Suprapubic skin (tissue), 4 donors: ENCODE results near the gene POU2AF1. TPM values are rescaled to one million over a fixed set of nuclear protein-coding genes. Genes with fewer than 3 reads are reported as not detected.

Experiments
- DNase-seq, 2 donors: peaks; one replicate each; pipeline ENCODE4 v3.0.0-alpha.2; 2019; ENCODE audit warnings: low spot score in 2 of 2
- H3K27ac ChIP-seq: fragments of 200-600 bp; sonication (generic); one replicate; pipeline ENCODE4 v1.5.1; 2019
- H3K27me3 ChIP-seq: fragments of 200-600 bp; sonication (generic); one replicate; pipeline ENCODE4 v1.5.1; 2019
- H3K36me3 ChIP-seq: fragments of 200-600 bp; sonication (generic); one replicate; pipeline ENCODE4 v1.5.1; 2019
- H3K4me1 ChIP-seq: fragments of 200-600 bp; sonication (generic); one replicate; pipeline ENCODE4 v1.5.1; 2019
- H3K4me3 ChIP-seq: fragments of 200-600 bp; sonication (generic); one replicate; pipeline ENCODE4 v1.5.1; 2019; ENCODE audit warnings: mild to moderate bottlenecking
- H3K9me3 ChIP-seq: fragments of 200-600 bp; sonication (generic); one replicate; pipeline ENCODE4 v1.5.1; 2019
- EP300 ChIP-seq: sonication (generic); formaldehyde crosslinking; IDR thresholded peaks from one replicate; pipeline ENCODE4 v1.6.1; 2017; ENCODE audit warnings: antibody characterized with exemption
- POLR2A ChIP-seq, 2 donors: fragments of 450-650 bp; IDR thresholded peaks; one replicate each; pipeline ENCODE4 v1.6.1; 2017; ENCODE audit warnings: antibody characterized with exemption in 2 of 2, mild to moderate bottlenecking in 2 of 2, moderate library complexity in 2 of 2
- POLR2AphosphoS5 ChIP-seq, 3 donors: sonication (generic); formaldehyde crosslinking; IDR thresholded peaks; one replicate each; pipeline ENCODE4 v1.6.1; 2017; ENCODE audit warnings: antibody characterized with exemption in 3 of 3
- WGBS: methylation state at CpG from one replicate; pipeline ENCODE4 v1.1.5; 2018; 5-methylcytosine and 5-hydroxymethylcytosine counted together
- total RNA-seq, 4 donors: library from RNA; depleted of rRNA; stranded (reverse); fragments of >200 nt; gene quantifications; one replicate each; pipeline ENCODE4 v1.1.0, GENCODE V29; 2016
- TF ChIP-seq, protein P1 (sequence below), 2 donors: fragments of 200-600 bp in 1 of 2; fragments of 450-650 bp in 1 of 2; sonication (generic) in 1 of 2; IDR thresholded peaks; one replicate each; pipeline ENCODE4 v1.5.1; 2016 to 2019; ENCODE audit warnings: antibody characterized with exemption in 2 of 2, mild to moderate bottlenecking in 1 of 2, moderate library complexity in 1 of 2

Gene POU2AF1
- total RNA-seq, 4 donors from 2014 or later, result not detected

DNA sequence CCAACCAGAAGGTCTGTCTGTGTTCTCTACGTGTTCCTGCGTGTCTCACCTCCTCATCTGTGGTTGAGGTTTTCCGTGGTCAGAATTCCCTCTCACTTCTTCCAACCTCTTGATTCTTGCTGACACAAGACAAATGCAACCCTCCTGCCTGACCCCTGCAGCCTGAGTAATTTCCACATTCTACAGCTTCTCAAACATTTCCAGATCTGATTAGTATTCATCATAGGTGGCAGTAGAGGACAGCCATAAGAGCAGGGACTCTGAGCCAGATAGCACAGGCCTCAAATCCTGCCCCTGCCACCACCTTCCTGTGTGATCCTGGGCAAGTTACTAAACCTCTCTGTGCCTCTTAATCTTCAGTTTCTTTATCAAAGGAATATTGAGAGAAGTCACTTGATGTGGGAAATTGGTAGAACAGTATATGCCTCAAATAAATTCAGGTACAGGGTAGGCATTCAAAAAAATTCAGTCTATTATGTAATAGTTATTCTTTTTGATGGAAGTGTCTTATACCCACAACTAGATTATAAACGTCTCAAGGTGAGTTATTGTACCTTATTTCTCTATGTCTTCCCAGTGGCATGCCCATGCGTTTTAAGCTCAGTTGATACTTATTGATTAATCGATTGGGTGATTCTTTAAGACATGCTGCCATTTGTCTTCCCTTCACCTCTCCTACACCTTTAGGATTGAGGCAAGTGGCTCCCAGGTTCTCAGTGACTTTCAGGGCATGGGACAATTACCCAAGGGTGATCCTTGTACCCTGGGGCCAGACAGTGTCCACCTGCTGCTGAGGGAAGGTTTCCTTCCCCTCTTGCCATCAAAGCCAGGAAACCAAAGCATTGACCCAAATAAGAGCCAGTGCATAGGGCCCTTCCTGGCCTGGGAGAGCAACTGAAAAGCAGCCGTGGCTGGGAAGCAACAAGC is 19.6 kb downstream of the POU2AF1 start:
- TF ChIP-seq, protein P1, sequence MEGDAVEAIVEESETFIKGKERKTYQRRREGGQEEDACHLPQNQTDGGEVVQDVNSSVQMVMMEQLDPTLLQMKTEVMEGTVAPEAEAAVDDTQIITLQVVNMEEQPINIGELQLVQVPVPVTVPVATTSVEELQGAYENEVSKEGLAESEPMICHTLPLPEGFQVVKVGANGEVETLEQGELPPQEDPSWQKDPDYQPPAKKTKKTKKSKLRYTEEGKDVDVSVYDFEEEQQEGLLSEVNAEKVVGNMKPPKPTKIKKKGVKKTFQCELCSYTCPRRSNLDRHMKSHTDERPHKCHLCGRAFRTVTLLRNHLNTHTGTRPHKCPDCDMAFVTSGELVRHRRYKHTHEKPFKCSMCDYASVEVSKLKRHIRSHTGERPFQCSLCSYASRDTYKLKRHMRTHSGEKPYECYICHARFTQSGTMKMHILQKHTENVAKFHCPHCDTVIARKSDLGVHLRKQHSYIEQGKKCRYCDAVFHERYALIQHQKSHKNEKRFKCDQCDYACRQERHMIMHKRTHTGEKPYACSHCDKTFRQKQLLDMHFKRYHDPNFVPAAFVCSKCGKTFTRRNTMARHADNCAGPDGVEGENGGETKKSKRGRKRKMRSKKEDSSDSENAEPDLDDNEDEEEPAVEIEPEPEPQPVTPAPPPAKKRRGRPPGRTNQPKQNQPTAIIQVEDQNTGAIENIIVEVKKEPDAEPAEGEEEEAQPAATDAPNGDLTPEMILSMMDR (IDR thresholded peaks at IDR 0.05), result no peak
- TF ChIP-seq POLR2A (IDR thresholded peaks at IDR 0.05), result no peak
- no peak for TF ChIP-seq POLR2AphosphoS5 (IDR thresholded peaks at IDR 0.05)
- no peak for TF ChIP-seq EP300
- no peaks in the 10 kb centered on the region for H3K36me3 ChIP-seq
- no peak for DNase-seq
- no peaks in the 10 kb centered on the region for H3K9me3 ChIP-seq
- WGBS, result 87% methylated on average over 7 of the region's 7 CpGs
- H3K4me3 ChIP-seq, result no peak overlapping the region
- H3K27me3 ChIP-seq, result no peaks in the 10 kb centered on the region
- H3K27ac ChIP-seq, result no peak overlapping the region
- H3K4me1 ChIP-seq, result peaks cover 4% of the 10 kb centered on the region

DNA sequence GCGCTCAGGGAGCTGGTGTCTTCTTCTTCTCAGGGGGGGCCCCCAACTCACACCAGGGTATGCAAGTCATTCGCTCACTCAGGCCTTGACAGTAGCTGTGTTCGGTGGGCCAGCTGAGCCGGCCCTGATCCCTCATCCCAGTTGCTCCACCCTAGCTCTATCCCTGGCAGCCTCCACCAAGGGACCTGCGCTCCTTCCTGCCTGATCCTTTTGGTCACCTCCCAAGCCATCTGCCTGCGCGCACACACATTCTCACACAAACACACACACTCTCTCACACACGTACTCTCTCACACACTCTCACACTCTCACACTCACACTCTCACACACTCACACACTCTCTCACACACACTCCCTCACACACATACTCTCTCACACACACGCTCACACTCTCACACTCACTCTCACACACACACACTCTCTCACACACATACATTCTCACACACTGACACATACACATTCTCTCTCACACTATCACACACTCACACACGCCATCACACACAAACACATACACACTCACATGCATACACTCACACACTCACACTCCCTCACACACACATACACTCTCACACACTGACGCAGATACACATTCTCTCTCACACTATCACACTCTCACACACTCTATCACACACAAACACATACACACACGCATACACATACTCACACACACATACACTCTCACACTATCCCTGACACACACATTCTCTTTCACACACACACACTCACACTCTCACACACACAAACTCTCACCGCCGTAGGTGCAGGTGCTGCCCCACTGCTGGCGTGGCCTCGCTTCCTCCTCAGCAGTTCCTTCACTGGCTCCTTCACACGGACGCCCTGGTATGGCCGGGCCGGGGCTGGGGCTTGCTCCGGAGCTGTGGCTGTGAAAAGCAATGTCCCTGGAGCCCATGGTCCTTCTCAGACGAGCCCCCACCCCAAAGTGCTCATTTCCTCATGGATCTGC is 20.8 kb downstream of the POU2AF1 start:
- TF ChIP-seq, protein P1 (IDR thresholded peaks at IDR 0.05), result no peak
- TF ChIP-seq EP300 (no peak), POLR2AphosphoS5 (IDR thresholded peaks at IDR 0.05) (no peak), POLR2A (IDR thresholded peaks at IDR 0.05) (no peak)
- H3K4me1 ChIP-seq, result peaks cover 7% of the 10 kb centered on the region
- no peaks in the 10 kb centered on the region for H3K9me3 ChIP-seq
- no peak overlapping the region for H3K27ac ChIP-seq
- 91% methylated on average over 21 of the region's 22 CpGs for WGBS
- no peak for DNase-seq
- H3K36me3 ChIP-seq, result no peaks in the 10 kb centered on the region
- no peak overlapping the region for H3K4me3 ChIP-seq
- no peaks in the 10 kb centered on the region for H3K27me3 ChIP-seq

DNA sequence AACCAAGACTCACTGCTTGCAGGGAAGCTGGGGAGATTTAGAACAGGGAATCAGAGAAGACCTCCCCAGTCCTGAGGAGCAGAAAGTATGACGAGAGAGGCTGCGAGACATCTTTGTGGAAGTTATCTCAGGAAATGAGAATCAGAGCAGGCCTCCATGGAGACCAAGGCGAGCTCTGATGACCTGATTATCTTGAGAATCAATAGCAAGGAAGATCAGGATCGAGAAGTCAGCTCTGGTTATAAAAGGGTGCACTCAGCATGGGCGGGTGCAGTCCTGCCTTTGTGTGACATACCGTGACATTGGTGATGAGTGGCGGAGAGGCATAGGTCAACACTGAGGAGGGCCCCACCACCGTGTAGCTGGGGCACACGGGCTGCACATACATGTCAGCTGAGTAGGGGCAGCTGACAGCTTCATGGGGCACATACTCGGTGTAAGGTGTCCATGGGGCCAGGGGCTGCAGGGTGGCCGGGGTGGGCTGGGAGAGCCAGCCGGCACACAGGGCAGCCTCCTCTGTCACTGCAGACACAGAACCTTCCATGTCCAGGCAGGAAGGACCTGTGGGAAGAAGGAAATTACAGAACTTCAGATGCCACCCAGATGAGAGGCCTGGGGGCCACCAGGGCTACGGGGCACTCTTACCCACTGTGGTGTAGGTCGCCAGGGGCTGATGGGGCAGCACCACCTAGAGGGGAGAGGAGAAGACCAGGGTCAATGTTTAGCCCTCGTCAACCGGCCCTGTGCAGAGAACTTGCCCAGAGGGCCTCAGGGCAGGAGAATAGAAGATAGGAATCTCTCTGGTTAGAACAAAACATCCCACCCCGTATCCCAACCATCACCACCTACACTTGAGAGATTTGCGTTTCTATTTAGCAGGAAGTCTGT is 21.7 kb downstream of the POU2AF1 start:
- no peak for DNase-seq
- 80% methylated on average over 16 of the region's 18 CpGs for WGBS

DNA sequence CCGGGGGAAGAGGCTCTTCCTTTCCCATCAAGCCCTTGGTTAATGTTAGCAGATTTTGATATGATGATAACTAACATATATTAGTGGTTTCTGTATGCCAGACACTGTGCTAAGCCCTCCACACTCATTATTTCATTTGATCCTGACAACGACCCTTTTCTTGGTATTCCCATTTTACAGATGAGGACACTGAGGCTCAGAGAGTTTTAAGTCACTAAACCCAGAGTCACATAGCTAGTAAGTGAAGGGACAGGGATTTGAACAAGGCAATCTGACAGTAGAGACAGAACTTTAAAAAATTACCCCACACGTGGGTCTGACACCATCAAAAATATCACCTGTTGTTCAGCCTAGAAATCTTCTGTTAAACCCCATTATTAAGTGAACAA is 22.4 kb downstream of the POU2AF1 start:
- TF ChIP-seq POLR2AphosphoS5 (IDR thresholded peaks at IDR 0.05), result no peak
- TF ChIP-seq POLR2A (IDR thresholded peaks at IDR 0.05), result no peak
- TF ChIP-seq, protein P1 (IDR thresholded peaks at IDR 0.05), result no peak
- TF ChIP-seq EP300, result no peak
- Histone ChIP-seq H3K4me3 (no peak overlapping the region), H3K36me3 (no peaks in the 10 kb centered on the region), H3K27me3 (no peaks in the 10 kb centered on the region), H3K27ac (no peak overlapping the region), H3K4me1 (peaks cover 10% of the 10 kb centered on the region), H3K9me3 (no peaks in the 10 kb centered on the region)
- 77% methylated on average over 3 of the region's 3 CpGs for WGBS
- DNase-seq, result no peak

More for the DNA sequence above, 21.7 kb downstream of the POU2AF1 start:
- Histone ChIP-seq H3K27ac (no peak overlapping the region), H3K27me3 (no peaks in the 10 kb centered on the region), H3K9me3 (no peaks in the 10 kb centered on the region), H3K4me1 (peaks cover 10% of the 10 kb centered on the region), H3K36me3 (no peaks in the 10 kb centered on the region), H3K4me3 (no peak overlapping the region)
- TF ChIP-seq, protein P1 (IDR thresholded peaks at IDR 0.05), result no peak
- TF ChIP-seq POLR2A (IDR thresholded peaks at IDR 0.05) (no peak), POLR2AphosphoS5 (IDR thresholded peaks at IDR 0.05) (no peak), EP300 (no peak)
